ENCODE data around the gene ZCCHC9. TPM values are rescaled to one million over a fixed set of nuclear protein-coding genes. Genes with fewer than 3 reads are reported as not detected.

Gene ZCCHC9
- total RNA-seq, 1 experiment from 2014 or later: 22.0 TPM

- no peaks in the 10 kb centered on the region for H3F3A ChIP-seq (ENCODE audit: insufficient read depth, low read depth)
- no peaks in the 10 kb centered on the region for H3K4me1 ChIP-seq (replicated peaks; ENCODE audit: insufficient read depth)
- H3K79me2 ChIP-seq (ENCODE audit: low read depth): no peaks in the 10 kb centered on the region
- intact Hi-C loops (cut with micrococcal nuclease; ENCODE audit: unreplicated experiment): no loop called here
- no peaks in the 10 kb centered on the region for H3K27me3 ChIP-seq (ENCODE audit: insufficient read depth, low read depth)
- no TSS peak for BruUV-seq (replicated peaks)
- H3K36me3 ChIP-seq (ENCODE audit: low read depth): no peaks in the 10 kb centered on the region; the same call in 1 of the 2 replicates
- POLR2A ChIA-PET (ENCODE audit: unreplicated experiment): no interaction called here
- no peak overlapping the region for H3K4me2 ChIP-seq
- H4K20me1 ChIP-seq (ENCODE audit: insufficient read depth): no peaks in the 10 kb centered on the region; the same call in 1 of the 2 replicates
- TF ChIP-seq EZH2 (IDR thresholded peaks at IDR 0.05; ENCODE audit: low read depth) (no peak), CTCF (conservative IDR thresholded peaks at IDR 0.05) (no peak)
- CTCF ChIA-PET: no interaction called here
- no peak for DNase-seq
- H2AFZ ChIP-seq: no peak overlapping the region
- no peak overlapping the region for H3K4me3 ChIP-seq
- no peaks in the 10 kb centered on the region for H3K9me2 ChIP-seq (ENCODE audit: insufficient read depth)
- H3K27ac ChIP-seq: no peak overlapping the region
- H3K9me3 ChIP-seq (ENCODE audit: insufficient read depth, low read depth): no peaks in the 10 kb centered on the region
Measured at GRCh38 chr5:81317536-81317935, 16.1 kb downstream of the ZCCHC9 start.

- CTCF ChIA-PET: no interaction called here
Measured at GRCh38 chr5:81326554-81326953, 25.2 kb downstream of the ZCCHC9 start.

GRCh38 chr5:81334304-81335061 is 33.1 kb downstream of the ZCCHC9 start:
- H3K4me1 ChIP-seq (replicated peaks; ENCODE audit: insufficient read depth): no peaks in the 10 kb centered on the region
- no peaks in the 10 kb centered on the region for H3K36me3 ChIP-seq (ENCODE audit: low read depth)
- no peak overlapping the region for H3K4me2 ChIP-seq
- H4K20me1 ChIP-seq (ENCODE audit: insufficient read depth): no peaks in the 10 kb centered on the region
- intact Hi-C loops (cut with micrococcal nuclease; ENCODE audit: unreplicated experiment): no loop called here
- TF ChIP-seq CTCF (conservative IDR thresholded peaks at IDR 0.05) (no peak), EZH2 (IDR thresholded peaks at IDR 0.05; ENCODE audit: low read depth) (no peak)
- CTCF ChIA-PET: no interaction called here
- H3K27ac ChIP-seq: no peak overlapping the region
- no TSS peak for BruUV-seq (replicated peaks)
- no peaks in the 10 kb centered on the region for H3F3A ChIP-seq (ENCODE audit: insufficient read depth, low read depth)
- H2AFZ ChIP-seq: no peak overlapping the region
- H3K4me3 ChIP-seq: no peak overlapping the region
- H3K9me3 ChIP-seq (ENCODE audit: insufficient read depth, low read depth): no peaks in the 10 kb centered on the region
- DNase-seq: no peak
- no peaks in the 10 kb centered on the region for H3K9me2 ChIP-seq (ENCODE audit: insufficient read depth)
- no peaks in the 10 kb centered on the region for H3K79me2 ChIP-seq (ENCODE audit: low read depth)
- H3K27me3 ChIP-seq (ENCODE audit: insufficient read depth, low read depth): no peaks in the 10 kb centered on the region
- POLR2A ChIA-PET (ENCODE audit: unreplicated experiment): no interaction called here

More at GRCh38 chr5:81326554-81326953, 25.2 kb downstream of the ZCCHC9 start:
- H3K36me3 ChIP-seq (ENCODE audit: low read depth): no peaks in the 10 kb centered on the region
- H3F3A ChIP-seq (ENCODE audit: insufficient read depth, low read depth): no peaks in the 10 kb centered on the region
- POLR2A ChIA-PET (ENCODE audit: unreplicated experiment): no interaction called here
- H3K4me1 ChIP-seq (replicated peaks; ENCODE audit: insufficient read depth): no peaks in the 10 kb centered on the region
- no peak overlapping the region for H3K27ac ChIP-seq
- no peak overlapping the region for H3K4me3 ChIP-seq
- H3K9me2 ChIP-seq (ENCODE audit: insufficient read depth): no peaks in the 10 kb centered on the region
- H3K79me2 ChIP-seq (ENCODE audit: low read depth): no peaks in the 10 kb centered on the region
- H3K4me2 ChIP-seq: no peak overlapping the region
- intact Hi-C loops (cut with micrococcal nuclease; ENCODE audit: unreplicated experiment): no loop called here
- TF ChIP-seq EZH2 (IDR thresholded peaks at IDR 0.05; ENCODE audit: low read depth) (no peak), CTCF (conservative IDR thresholded peaks at IDR 0.05) (no peak)
- no TSS peak for BruUV-seq (replicated peaks)
- H3K9me3 ChIP-seq (ENCODE audit: insufficient read depth, low read depth): no peaks in the 10 kb centered on the region
- DNase-seq: no peak
- H4K20me1 ChIP-seq (ENCODE audit: insufficient read depth): no peaks in the 10 kb centered on the region; the same call in 1 of the 2 replicates
- H2AFZ ChIP-seq: no peak overlapping the region
- H3K27me3 ChIP-seq (ENCODE audit: insufficient read depth, low read depth): no peaks in the 10 kb centered on the region
